H7 (cell line): ENCODE results near the gene DNAJB12. TPM values are rescaled to one million over a fixed set of nuclear protein-coding genes. Genes with fewer than 3 reads are reported as not detected.
A peak's percentile ranks its signal among the peaks of the same experiment; 100 is the strongest.

Source experiments
- DNase-seq: peaks from one replicate; pipeline ENCODE4 v3.0.0; 2012
- H3K27me3 ChIP-seq: 2 replicates; pipeline ENCODE4 v1.6.0; 2011; ENCODE audit warnings: mild to moderate bottlenecking, low read length; ENCODE audit not compliant: control insufficient read depth, insufficient read depth
- H3K36me3 ChIP-seq: replicated peaks from 2 replicates; pipeline ENCODE4 v1.5.1; 2011; ENCODE audit warnings: low read length; ENCODE audit not compliant: control insufficient read depth, insufficient read depth
- H3K4me3 ChIP-seq: 2 replicates; pipeline ENCODE4 v1.5.1; 2011; ENCODE audit warnings: low read depth, mild to moderate bottlenecking, control low read depth, low read length, moderate library complexity; ENCODE audit not compliant: insufficient read depth
- total RNA-seq: library from RNA; depleted of rRNA; stranded (reverse); fragments of >200 nt; shearing (Covaris generic); gene quantifications from 2 replicates; pipeline ENCODE4 v1.2.3, GENCODE V29; 2014

Gene DNAJB12
- total RNA-seq, 1 experiment from 2014 or later = 18.8 TPM

DNA sequence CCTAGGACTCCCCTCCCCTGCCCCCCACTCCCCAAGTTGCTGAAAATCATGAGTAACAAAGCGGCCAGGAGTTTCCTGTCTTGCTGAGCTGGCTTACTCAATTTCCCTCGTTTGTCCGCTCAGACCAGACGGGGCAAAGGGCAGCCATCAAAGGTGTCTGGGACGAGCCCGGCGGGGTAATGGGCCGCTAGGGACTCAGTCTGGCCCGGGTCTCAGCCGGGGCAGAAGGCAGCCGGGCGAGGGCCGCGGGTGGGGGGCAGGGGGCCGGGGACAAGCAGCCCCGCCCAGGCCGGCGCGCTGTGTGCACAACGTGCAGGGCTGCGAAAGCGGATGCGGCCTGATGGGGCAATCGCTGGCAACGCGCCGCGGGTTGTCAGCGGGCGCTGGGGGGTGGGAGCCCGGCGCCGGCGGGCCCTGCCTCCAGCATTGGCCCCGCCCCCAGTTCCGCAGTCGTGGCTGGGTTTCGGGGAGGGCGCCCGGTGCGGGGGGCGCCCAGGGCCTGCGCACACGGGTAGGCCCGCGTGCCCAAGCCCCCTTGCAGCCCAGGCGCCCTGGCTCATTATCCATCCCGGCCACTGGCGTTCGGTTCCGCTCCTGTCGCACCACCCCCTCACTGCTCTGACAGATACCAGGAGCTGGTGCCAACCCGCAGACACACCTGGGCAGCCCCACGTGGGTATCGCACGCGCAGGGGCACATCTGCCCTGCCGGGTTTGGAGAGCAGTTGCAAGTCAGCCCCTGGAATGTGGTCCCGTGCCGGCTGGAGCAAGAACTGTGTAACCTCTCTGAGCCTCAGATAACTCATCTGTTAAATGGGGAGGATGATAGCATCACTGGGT lies 35.1 kb downstream of the DNAJB12 start:
- peak overlapping the region; percentile 21 for H3K4me3 ChIP-seq
- no peaks in the 10 kb centered on the region for H3K36me3 ChIP-seq
- DNase-seq = peak; percentile 96
- H3K27me3 ChIP-seq = no peaks in the 10 kb centered on the region

GRCh38 chr10:72318418-72319262 lies 36.1 kb downstream of the DNAJB12 start:
- Histone ChIP-seq H3K4me3 (no peak overlapping the region; the same call in 1 of the 2 replicates), H3K36me3 (no peaks in the 10 kb centered on the region), H3K27me3 (no peaks in the 10 kb centered on the region)
- DNase-seq = no peak

- H3K36me3 ChIP-seq = no peaks in the 10 kb centered on the region
- DNase-seq = no peak
- no peaks in the 10 kb centered on the region for H3K27me3 ChIP-seq
- no peak overlapping the region for H3K4me3 ChIP-seq
Measured at GRCh38 chr10:72316748-72317435, 37.8 kb downstream of the DNAJB12 start.

DNA sequence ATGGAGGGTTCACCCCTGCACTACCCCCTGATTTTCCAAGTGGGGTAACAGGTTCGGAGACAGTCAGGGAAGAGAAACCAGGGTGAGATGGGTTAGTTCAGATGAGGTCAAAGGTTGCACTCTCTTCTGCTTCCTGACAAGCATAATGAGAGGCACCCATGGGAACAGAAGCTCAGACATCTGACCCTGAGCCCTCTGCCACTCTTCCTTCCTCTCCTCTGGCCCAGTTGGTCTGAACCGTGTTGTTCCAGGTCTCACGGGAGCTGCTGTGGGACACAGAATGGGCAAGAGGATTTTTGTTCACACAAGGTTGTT lies 38.4 kb downstream of the DNAJB12 start:
- no peak for DNase-seq
- no peak overlapping the region for H3K4me3 ChIP-seq
- no peaks in the 10 kb centered on the region for H3K36me3 ChIP-seq
- H3K27me3 ChIP-seq = no peaks in the 10 kb centered on the region

GRCh38 chr10:72315611-72316385 lies 38.9 kb downstream of the DNAJB12 start:
- Histone ChIP-seq H3K27me3 (no peaks in the 10 kb centered on the region), H3K4me3 (no peak overlapping the region), H3K36me3 (no peaks in the 10 kb centered on the region)
- peak; percentile 23 for DNase-seq

GRCh38 chr10:72315054-72315453 lies 39.7 kb downstream of the DNAJB12 start:
- no peaks in the 10 kb centered on the region for H3K27me3 ChIP-seq
- DNase-seq = peak; percentile 81
- no peaks in the 10 kb centered on the region for H3K36me3 ChIP-seq
- H3K4me3 ChIP-seq = no peak overlapping the region

DNA sequence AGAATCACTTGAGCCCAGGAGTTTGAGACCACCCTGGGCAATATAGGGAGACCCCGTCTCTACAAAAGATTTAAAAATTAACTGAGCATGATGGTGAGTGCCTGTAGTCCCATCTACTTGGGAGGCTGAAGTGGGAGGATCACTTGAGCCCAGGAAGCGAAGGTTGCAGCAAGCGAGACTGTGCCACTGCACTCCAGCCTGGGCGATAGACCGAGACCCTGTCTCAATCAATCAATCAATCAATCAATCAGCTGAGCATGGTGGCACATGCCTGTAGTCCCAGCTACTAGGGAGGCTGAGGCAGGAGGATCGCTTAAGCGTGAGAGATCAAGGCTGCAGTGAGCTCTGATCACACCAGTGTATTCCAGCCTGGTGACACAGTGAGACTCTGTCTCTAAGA lies 40.5 kb downstream of the DNAJB12 start:
- no peaks in the 10 kb centered on the region for H3K27me3 ChIP-seq
- H3K36me3 ChIP-seq = no peaks in the 10 kb centered on the region
- H3K4me3 ChIP-seq = no peak overlapping the region
- DNase-seq = no peak

DNA sequence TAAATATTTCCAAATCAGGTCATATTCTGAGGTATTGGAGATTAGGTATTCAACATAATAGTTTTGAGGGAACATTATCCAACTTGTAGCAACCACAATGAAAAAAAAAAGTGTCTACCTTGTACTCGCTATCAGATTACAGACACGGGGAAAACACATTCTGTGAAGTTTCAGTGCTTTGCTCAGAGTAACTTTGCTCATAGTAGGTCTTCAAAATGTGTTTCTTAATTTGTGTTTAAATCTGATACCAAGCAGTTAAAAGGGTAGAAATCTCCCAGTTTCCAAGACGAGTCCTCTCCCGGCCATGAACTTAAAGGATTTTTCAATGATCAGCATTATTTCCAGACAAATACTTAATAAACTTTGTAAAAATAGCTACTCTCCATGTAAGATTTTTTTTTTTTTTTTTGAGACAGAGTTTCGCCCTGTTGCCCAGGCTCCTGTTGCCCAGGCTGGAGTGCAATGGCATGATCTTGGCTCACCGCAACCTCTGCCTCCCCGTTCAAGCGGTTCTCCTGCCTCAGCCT lies 41.8 kb downstream of the DNAJB12 start:
- Histone ChIP-seq H3K4me3 (no peak overlapping the region), H3K36me3 (no peaks in the 10 kb centered on the region), H3K27me3 (no peaks in the 10 kb centered on the region)
- DNase-seq = no peak

GRCh38 chr10:72311667-72312066 lies 43.1 kb downstream of the DNAJB12 start:
- H3K27me3 ChIP-seq = no peaks in the 10 kb centered on the region
- H3K4me3 ChIP-seq = no peak overlapping the region
- H3K36me3 ChIP-seq = no peaks in the 10 kb centered on the region
- peak; percentile 11 for DNase-seq

GRCh38 chr10:72310636-72311035 lies 44.1 kb downstream of the DNAJB12 start:
- Histone ChIP-seq H3K4me3 (no peak overlapping the region), H3K36me3 (no peaks in the 10 kb centered on the region), H3K27me3 (no peaks in the 10 kb centered on the region)
- peak; percentile 59 for DNase-seq

DNA sequence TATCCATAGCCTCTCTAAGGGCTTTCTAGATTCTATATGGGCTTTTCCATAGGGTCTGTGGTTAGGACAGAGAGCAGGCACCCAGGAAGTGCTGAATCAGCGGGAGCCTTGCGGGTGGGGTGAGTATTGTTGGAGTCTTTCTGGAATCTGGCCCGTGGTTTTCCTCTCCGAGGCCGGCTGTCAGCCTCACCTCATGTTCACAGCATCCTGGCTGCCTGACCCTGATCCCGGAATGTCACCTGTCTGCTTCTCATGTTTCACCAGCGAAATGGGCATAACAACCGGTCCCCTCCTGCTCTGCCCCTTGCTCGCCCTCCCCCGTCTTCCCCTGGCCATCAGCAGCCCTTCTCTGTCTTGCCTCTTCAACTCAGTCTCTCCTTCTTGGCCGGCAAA lies 44.5 kb downstream of the DNAJB12 start:
- peak; percentile 76 for DNase-seq
- no peaks in the 10 kb centered on the region for H3K27me3 ChIP-seq
- H3K4me3 ChIP-seq = no peak overlapping the region
- no peaks in the 10 kb centered on the region for H3K36me3 ChIP-seq

DNA sequence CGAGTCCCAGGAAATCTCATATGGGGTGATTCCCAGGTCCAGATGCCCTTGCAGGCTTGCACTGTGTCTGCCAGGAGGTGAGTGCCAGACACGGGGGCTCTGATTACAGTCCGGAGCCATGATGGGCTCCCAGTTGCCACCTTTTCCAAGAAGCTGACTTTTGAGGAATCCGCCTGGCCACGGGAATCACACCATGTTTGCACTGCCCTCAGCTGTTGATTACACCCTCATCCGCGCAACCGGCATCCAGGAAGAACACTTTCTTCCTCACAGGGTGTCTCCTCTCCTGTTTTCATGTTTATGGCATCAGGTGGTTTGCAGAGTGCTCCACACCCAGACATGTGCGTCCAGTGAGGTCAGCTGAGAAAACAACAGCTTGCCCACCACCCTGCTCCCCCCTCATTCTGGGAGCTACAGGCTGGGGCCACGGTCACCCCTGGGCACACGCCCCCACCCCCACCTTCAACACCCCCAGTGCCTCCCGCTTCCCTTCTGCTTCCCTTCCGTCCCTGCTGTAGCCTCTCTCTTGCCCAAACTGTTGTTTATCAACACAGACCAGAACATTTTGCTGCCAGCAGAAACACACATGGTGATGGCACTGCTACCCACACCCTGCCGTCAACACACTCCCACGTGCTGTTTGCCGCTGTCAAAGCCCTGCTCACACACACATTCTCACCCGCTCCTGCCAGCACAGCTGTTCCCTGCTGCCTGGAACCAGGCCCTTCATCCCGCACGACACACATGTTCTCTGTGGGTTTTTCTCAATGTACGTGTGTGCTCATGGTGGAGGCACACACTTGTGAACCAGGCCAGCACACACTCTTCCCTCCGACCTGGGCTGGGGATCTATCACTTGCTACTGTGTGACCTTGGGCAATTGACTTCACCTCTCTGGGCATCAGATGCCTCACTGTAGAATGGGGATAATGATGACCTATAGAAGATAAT lies 45.2 kb downstream of the DNAJB12 start:
- Histone ChIP-seq H3K36me3 (no peaks in the 10 kb centered on the region), H3K27me3 (no peaks in the 10 kb centered on the region), H3K4me3 (no peak overlapping the region)
- DNase-seq = peak; percentile 34

DNA sequence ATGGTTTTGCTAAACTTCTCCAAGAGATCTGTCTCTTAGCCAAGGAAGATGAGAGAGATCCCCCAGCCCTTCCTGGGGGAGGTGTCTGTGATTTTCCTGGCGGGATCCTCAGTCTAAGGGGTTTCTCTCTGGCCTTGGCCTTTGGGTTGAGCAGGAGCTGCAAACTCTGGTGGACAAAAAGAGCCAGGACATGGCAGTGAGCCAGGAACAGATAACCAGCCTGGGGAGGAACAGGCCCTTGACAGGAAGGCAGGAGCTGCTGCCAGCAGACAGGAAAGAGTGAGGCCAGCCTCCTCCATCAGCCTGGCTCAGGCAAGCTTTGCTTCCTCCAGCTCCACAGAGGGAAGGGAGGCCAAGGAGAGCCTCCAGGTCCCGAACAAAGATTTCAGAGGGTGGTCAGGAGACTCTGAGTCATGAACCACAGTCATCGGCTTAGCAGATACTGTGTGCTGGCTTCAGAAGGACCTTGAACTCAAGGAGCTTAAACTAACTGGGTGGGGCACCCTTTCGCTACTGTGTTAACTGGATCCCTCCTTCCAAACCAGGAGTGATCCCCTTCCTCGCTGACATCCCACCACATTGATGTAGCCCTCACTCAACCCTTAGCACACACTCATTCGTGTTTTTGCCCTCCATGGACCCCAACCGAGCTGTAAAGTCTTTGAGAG lies 46.3 kb downstream of the DNAJB12 start:
- H3K36me3 ChIP-seq = no peaks in the 10 kb centered on the region
- H3K4me3 ChIP-seq = no peak overlapping the region
- DNase-seq = no peak
- no peaks in the 10 kb centered on the region for H3K27me3 ChIP-seq
